Sigmoid colon (tissue), 7 donors: ENCODE measurements around the gene STX4. TPM values are rescaled to one million over a fixed set of nuclear protein-coding genes. Genes with fewer than 3 reads are reported as not detected.
"Not testable (repeated sequence)": the region's sequence is repeated elsewhere in the genome, so short reads cannot be mapped to it uniquely, and the experiment has no call there.

ENCODE experiments used
- DNase-seq: peaks from one replicate; pipeline ENCODE4 v3.0.0-alpha.2; 2019
- H3K27ac ChIP-seq, 4 donors: fragments of 200-600 bp; sonication (generic); one replicate each; pipeline ENCODE4 v1.5.1; 2016 to 2019; ENCODE audit warnings: mild to moderate bottlenecking in 1 of 4
- H3K27me3 ChIP-seq, 3 donors: fragments of 200-600 bp; sonication (generic); one replicate each; pipeline ENCODE4 v1.5.1; 2019; ENCODE audit warnings: mild to moderate bottlenecking in 1 of 3
- H3K36me3 ChIP-seq, 4 donors: fragments of 200-600 bp; sonication (generic); one replicate each; pipeline ENCODE4 v1.5.1; 2016 to 2019
- H3K4me1 ChIP-seq, 4 donors: fragments of 200-600 bp; sonication (generic); one replicate each; pipeline ENCODE4 v1.5.1; 2017 to 2019
- H3K4me3 ChIP-seq, 4 donors: fragments of 200-600 bp; sonication (generic); one replicate each; pipeline ENCODE4 v1.5.1; 2017 to 2019; ENCODE audit warnings: mild to moderate bottlenecking in 2 of 4, moderate library complexity in 1 of 4
- H3K9me3 ChIP-seq, 4 donors: fragments of 200-600 bp in 3 of 4; sonication (generic) in 3 of 4; one replicate each; pipeline versions ENCODE4 v1.5.1 to v1.6.1; 2013 to 2019
- EP300 ChIP-seq, 4 donors: sonication (generic); formaldehyde crosslinking; IDR thresholded peaks; one replicate each; pipeline ENCODE4 v1.6.1; 2017; ENCODE audit warnings: antibody characterized with exemption in 4 of 4
- POLR2A ChIP-seq, 2 donors: fragments of 450-650 bp; IDR thresholded peaks; one replicate each; pipeline ENCODE4 v1.6.1; 2016; ENCODE audit warnings: antibody characterized with exemption in 2 of 2, mild to moderate bottlenecking in 2 of 2, moderate library complexity in 2 of 2
- POLR2AphosphoS5 ChIP-seq, 4 donors: sonication (generic); formaldehyde crosslinking; IDR thresholded peaks; one replicate each; pipeline ENCODE4 v1.6.1; 2017; ENCODE audit warnings: antibody characterized with exemption in 4 of 4
- WGBS, 2 donors: extraction: QIAGEN DNeasy Blood & Tissue Kit; methylation state at CpG; one replicate each; pipeline ENCODE4 v1.1.7; 2013; 5-methylcytosine and 5-hydroxymethylcytosine counted together
- intact Hi-C: fragments of 100-400 bp; cut with DNase I; formaldehyde crosslinking; loops from one replicate; pipeline ENCODE4 v1.15.1; 2023
- polyA plus RNA-seq, 3 donors: library from polyadenylated mRNA; stranded (reverse); fragments of 200-250 nt; gene quantifications; one replicate each; pipeline ENCODE4 v1.2.3, GENCODE V29; 2013
- total RNA-seq, 4 donors: library from RNA; depleted of rRNA; stranded (reverse); fragments of >200 nt; gene quantifications; one replicate each; pipeline ENCODE4 v1.1.0, GENCODE V29; 2016
- TF ChIP-seq, protein P1 (sequence below), 4 experiments: fragments of 450-650 bp in 3 of 4; fragments of 200-600 bp in 1 of 4; IDR thresholded peaks; one replicate each; pipeline ENCODE4 v1.5.1; 2016 to 2019; ENCODE audit warnings: antibody characterized with exemption in 4 of 4, mild to moderate bottlenecking in 3 of 4, moderate library complexity in 2 of 4
- donor health status: healthy with polysubstance abuse.
- donor health status: Bipolar disorder and iron deficiency.
- donor health status: healthy.

STX4 gene
- total and polyA plus RNA-seq, 7 donors: 23.9 to 76.3 (median 47.2) TPM

DNA sequence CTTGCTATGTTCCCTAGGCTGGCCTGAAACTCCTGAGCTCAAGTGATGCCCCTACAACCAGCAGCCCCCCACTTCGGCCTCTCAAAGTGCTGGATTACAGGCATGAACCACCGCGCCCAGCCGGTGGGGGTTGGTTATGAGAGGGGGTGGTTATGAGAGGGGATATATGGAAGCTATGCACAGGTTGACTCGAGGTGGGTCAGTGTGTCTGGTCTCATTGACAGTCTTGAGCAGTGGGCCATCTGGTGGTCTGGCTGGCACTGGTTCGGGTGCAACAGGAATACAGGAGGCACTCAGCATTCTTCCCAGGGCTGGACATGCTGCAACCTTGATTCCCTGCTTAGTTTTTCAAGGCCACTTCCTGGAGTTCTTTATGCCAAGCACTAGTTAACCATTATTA lies 17.3 kb upstream of the STX4 start:
- WGBS, 2 donors: 64 to 75% methylated on average over 6 of the region's 6 CpGs
- Histone ChIP-seq H3K4me1 (peaks cover 0 to under 1% (median 0%) of the 10 kb centered on the region in 4 donors), H3K9me3 (no peaks in the 10 kb centered on the region), H3K27me3 (peaks cover 2 to 40% (median 18%) of the 10 kb centered on the region in 3 donors), H3K27ac (no peak overlapping the region), H3K4me3 (no peak overlapping the region), H3K36me3 (no peaks in the 10 kb centered on the region)
- intact Hi-C loops: no loop called here
- TF ChIP-seq, protein P1, sequence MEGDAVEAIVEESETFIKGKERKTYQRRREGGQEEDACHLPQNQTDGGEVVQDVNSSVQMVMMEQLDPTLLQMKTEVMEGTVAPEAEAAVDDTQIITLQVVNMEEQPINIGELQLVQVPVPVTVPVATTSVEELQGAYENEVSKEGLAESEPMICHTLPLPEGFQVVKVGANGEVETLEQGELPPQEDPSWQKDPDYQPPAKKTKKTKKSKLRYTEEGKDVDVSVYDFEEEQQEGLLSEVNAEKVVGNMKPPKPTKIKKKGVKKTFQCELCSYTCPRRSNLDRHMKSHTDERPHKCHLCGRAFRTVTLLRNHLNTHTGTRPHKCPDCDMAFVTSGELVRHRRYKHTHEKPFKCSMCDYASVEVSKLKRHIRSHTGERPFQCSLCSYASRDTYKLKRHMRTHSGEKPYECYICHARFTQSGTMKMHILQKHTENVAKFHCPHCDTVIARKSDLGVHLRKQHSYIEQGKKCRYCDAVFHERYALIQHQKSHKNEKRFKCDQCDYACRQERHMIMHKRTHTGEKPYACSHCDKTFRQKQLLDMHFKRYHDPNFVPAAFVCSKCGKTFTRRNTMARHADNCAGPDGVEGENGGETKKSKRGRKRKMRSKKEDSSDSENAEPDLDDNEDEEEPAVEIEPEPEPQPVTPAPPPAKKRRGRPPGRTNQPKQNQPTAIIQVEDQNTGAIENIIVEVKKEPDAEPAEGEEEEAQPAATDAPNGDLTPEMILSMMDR (IDR thresholded peaks at IDR 0.05): no peak
- TF ChIP-seq POLR2AphosphoS5 (IDR thresholded peaks at IDR 0.05): no peak
- no peak for TF ChIP-seq POLR2A (IDR thresholded peaks at IDR 0.05)
- no peak for TF ChIP-seq EP300 (IDR thresholded peaks at IDR 0.05)
- no peak for DNase-seq

DNA sequence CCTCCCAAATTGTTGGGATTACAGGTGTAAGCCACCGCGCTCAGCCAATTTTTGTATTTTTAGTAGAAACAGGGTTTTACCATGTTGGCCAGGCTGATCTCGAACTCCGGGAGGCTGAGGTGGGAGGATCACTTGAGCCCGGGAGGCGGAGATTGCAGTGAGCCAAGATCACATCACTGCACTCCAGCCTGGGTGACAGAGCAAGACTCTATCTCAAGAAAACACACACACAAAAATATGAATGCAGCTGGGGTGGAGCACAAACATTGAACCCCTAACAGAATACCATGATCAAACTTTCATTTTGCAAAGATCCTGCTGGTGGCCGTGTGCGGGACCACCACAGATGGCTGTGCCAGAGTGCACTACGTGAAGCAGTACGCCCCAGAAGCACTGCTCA lies 15.6 kb upstream of the STX4 start:
- H3K27me3 ChIP-seq: peaks cover 0 to 23% (median 6%) of the 10 kb centered on the region in 3 donors
- DNase-seq, H3K4me1 ChIP-seq, H3K36me3 ChIP-seq, H3K9me3 ChIP-seq, H3K27ac ChIP-seq, H3K4me3 ChIP-seq, intact Hi-C loops: not testable (repeated sequence)
- 94 to 96% methylated on average over 10 of the region's 10 CpGs for WGBS, 2 donors

DNA sequence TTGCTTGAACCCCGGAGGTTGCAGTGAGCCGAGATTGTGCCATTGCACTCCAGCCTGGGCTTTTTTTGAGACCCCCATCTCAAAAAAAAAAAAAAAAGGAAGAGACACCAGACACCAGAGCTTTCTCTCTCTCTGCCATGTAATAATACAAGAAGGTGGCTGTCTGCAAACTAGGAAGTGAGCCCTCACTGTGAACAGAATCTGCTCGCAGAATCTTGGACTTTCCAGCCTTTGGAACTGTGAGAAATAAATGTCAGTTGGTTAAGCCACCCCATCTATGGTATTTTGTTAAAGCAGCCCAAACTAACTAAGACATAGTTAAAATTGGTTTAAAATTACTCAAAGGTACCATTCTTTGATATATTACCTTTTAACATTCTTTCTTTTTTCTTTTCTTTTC lies 12.8 kb upstream of the STX4 start:
- no peak overlapping the region for H3K27ac ChIP-seq
- H3K4me1 ChIP-seq: no peaks in the 10 kb centered on the region
- TF ChIP-seq, protein P1 (IDR thresholded peaks at IDR 0.05): no peak
- TF ChIP-seq EP300 (IDR thresholded peaks at IDR 0.05) (no peak), POLR2A (IDR thresholded peaks at IDR 0.05) (no peak), POLR2AphosphoS5 (IDR thresholded peaks at IDR 0.05) (no peak)
- H3K27me3 ChIP-seq: no peaks in the 10 kb centered on the region
- H3K4me3 ChIP-seq: no peak overlapping the region
- no peak for DNase-seq
- H3K9me3 ChIP-seq: no peaks in the 10 kb centered on the region
- H3K36me3 ChIP-seq: no peaks in the 10 kb centered on the region
- 93 to 98% methylated on average over 3 of the region's 3 CpGs for WGBS, 2 donors
- intact Hi-C loops: no loop called here

- TF ChIP-seq POLR2AphosphoS5 (IDR thresholded peaks at IDR 0.05) (no peak), EP300 (IDR thresholded peaks at IDR 0.05) (no peak), POLR2A (IDR thresholded peaks at IDR 0.05) (no peak)
- TF ChIP-seq, protein P1 (IDR thresholded peaks at IDR 0.05): no peak
- H3K9me3 ChIP-seq: no peaks in the 10 kb centered on the region
- no peak for DNase-seq
- H3K27me3 ChIP-seq: no peaks in the 10 kb centered on the region
- H3K4me1 ChIP-seq: no peaks in the 10 kb centered on the region
- H3K36me3 ChIP-seq: no peaks in the 10 kb centered on the region
- H3K4me3 ChIP-seq: no peak overlapping the region
- H3K27ac ChIP-seq: no peak overlapping the region
- intact Hi-C loops: no loop called here
- WGBS, 2 donors: 59 to 77% methylated on average over 12 of the region's 12 CpGs
Observed at GRCh38 chr16:31022544-31023251, 10.7 kb upstream of the STX4 start.

- TF ChIP-seq POLR2A (IDR thresholded peaks at IDR 0.05) (no peak), POLR2AphosphoS5 (IDR thresholded peaks at IDR 0.05) (no peak)
- TF ChIP-seq, protein P1 (IDR thresholded peaks at IDR 0.05): no peak
- WGBS, 2 donors: 95% methylated on average over 4 of the region's 4 CpGs
- Histone ChIP-seq H3K27ac (no peak overlapping the region), H3K9me3 (no peaks in the 10 kb centered on the region), H3K4me1 (no peaks in the 10 kb centered on the region), H3K36me3 (no peaks in the 10 kb centered on the region), H3K27me3 (no peaks in the 10 kb centered on the region), H3K4me3 (no peak overlapping the region)
- no peak for DNase-seq
- intact Hi-C loops: no loop called here
Observed at GRCh38 chr16:31023252-31023602, 10.1 kb upstream of the STX4 start.
